Right cardiac atrium (tissue), 5 donors: Measurements from ENCODE around the gene HEXIM1. TPM values are rescaled to one million over a fixed set of nuclear protein-coding genes. Genes with fewer than 3 reads are reported as not detected.

Source experiments
- microRNA-seq, 2 donors: library from miRNA; unstranded; fragments of <30 nt; microRNA quantifications; one replicate each; pipeline ENCODE4 v1.2.0, GENCODE V29; 2020 to 2021
- polyA plus RNA-seq: library from polyadenylated mRNA; stranded (reverse); fragments of 200-250 nt; gene quantifications from one replicate; pipeline ENCODE4 v1.2.3, GENCODE V29; 2013
- total RNA-seq, 4 donors: library from RNA; stranded (reverse); fragmentation: NEBNext Ultra II Directional; extraction: Animal tissue kit (Norgen Biotek cat#: 25700); gene quantifications; one replicate each; pipeline ENCODE4 v1.2.1, GENCODE V29; 2021
- donor health status: healthy with polysubstance abuse.
- donor health status: DM: no; HTN: yes; CAD: no.
- donor health status: DM: no; HTN: no; CAD: no.
- donor health status: DM: no; HTN: yes; CAD: no; lungs with severe emphysema.
- donor health status: DM: yes; HTN: yes; CAD: no.

Gene HEXIM1
- total and polyA plus RNA-seq, 5 donors = 21.2 to 42.6 (median 40.6) TPM

Small RNAs within 50 kb of the gene (microRNA-seq; reads per million reads assigned to microRNA genes)
- 0 to 0.42 reads per million in 2 donors for gene MIR6784

Other genes with a start within 250 kb of the HEXIM1 start
- 10 to 100 TPM; 54.8 to 73.0 (median 59.5) TPM for gene EFTUD2, start 249.0 kb upstream of the HEXIM1 start, total RNA-seq
- 27.7 TPM for gene EFTUD2, start 249.0 kb upstream of the HEXIM1 start, polyA plus RNA-seq
- gene GFAP, start 233.0 kb upstream of the HEXIM1 start, total RNA-seq = 1 to 10 TPM; 4.6 to 8.3 (median 4.8) TPM
- gene GFAP, start 233.0 kb upstream of the HEXIM1 start, polyA plus RNA-seq = 7.8 TPM
- 1 to 10 TPM in 3 of 4 donors, under 1 TPM in 1; 0.08 to 1.4 (median 1.1) TPM for gene KIF18B, start 200.7 kb upstream of the HEXIM1 start, total RNA-seq
- gene KIF18B, start 200.7 kb upstream of the HEXIM1 start, polyA plus RNA-seq = 0.25 TPM
- 1 to 10 TPM in 3 of 4 donors, under 1 TPM in 1; 0.81 to 1.7 (median 1.6) TPM for gene C1QL1, start 180.2 kb upstream of the HEXIM1 start, total RNA-seq
- 2.0 TPM for gene C1QL1, start 180.2 kb upstream of the HEXIM1 start, polyA plus RNA-seq
- gene DCAKD, start 96.8 kb upstream of the HEXIM1 start, total RNA-seq = 10 to 100 TPM; 36.3 to 40.2 (median 37.2) TPM
- gene DCAKD, start 96.8 kb upstream of the HEXIM1 start, polyA plus RNA-seq = 23.6 TPM
- 100 to 1,000 TPM in 1 of 4 donors, 10 to 100 TPM in 3; 66.3 to 105 (median 72.2) TPM for gene NMT1, start 87.2 kb upstream of the HEXIM1 start, total RNA-seq
- 33.4 TPM for gene NMT1, start 87.2 kb upstream of the HEXIM1 start, polyA plus RNA-seq
- gene PLCD3, start 16.0 kb upstream of the HEXIM1 start, total RNA-seq = 100 to 1,000 TPM in 3 of 4 donors, 10 to 100 TPM in 1; 94.2 to 164 (median 138) TPM
- 100 TPM for gene PLCD3, start 16.0 kb upstream of the HEXIM1 start, polyA plus RNA-seq
- 10 to 100 TPM; 11.9 to 14.8 (median 12.6) TPM for gene ACBD4, start 12.8 kb upstream of the HEXIM1 start, total RNA-seq
- gene ACBD4, start 12.8 kb upstream of the HEXIM1 start, polyA plus RNA-seq = 12.0 TPM
- 1 to 10 TPM; 3.5 to 8.2 (median 6.6) TPM for gene HEXIM2, start 13.4 kb downstream of the HEXIM1 start, total RNA-seq
- 6.5 TPM for gene HEXIM2, start 13.4 kb downstream of the HEXIM1 start, polyA plus RNA-seq
- 10 to 100 TPM; 12.3 to 17.0 (median 14.1) TPM for gene FMNL1, start 73.4 kb downstream of the HEXIM1 start, total RNA-seq
- gene FMNL1, start 73.4 kb downstream of the HEXIM1 start, polyA plus RNA-seq = 10.5 TPM
- gene SPATA32, start 113.6 kb downstream of the HEXIM1 start, total RNA-seq = not detected
- not detected for gene SPATA32, start 113.6 kb downstream of the HEXIM1 start, polyA plus RNA-seq
- 10 to 100 TPM; 12.2 to 17.1 (median 15.1) TPM for gene MAP3K14, start 168.5 kb downstream of the HEXIM1 start, total RNA-seq
- 10.8 TPM for gene MAP3K14, start 168.5 kb downstream of the HEXIM1 start, polyA plus RNA-seq